Measurements from ENCODE around the gene PIEZO1.

The PIEZO1 gene

DNA sequence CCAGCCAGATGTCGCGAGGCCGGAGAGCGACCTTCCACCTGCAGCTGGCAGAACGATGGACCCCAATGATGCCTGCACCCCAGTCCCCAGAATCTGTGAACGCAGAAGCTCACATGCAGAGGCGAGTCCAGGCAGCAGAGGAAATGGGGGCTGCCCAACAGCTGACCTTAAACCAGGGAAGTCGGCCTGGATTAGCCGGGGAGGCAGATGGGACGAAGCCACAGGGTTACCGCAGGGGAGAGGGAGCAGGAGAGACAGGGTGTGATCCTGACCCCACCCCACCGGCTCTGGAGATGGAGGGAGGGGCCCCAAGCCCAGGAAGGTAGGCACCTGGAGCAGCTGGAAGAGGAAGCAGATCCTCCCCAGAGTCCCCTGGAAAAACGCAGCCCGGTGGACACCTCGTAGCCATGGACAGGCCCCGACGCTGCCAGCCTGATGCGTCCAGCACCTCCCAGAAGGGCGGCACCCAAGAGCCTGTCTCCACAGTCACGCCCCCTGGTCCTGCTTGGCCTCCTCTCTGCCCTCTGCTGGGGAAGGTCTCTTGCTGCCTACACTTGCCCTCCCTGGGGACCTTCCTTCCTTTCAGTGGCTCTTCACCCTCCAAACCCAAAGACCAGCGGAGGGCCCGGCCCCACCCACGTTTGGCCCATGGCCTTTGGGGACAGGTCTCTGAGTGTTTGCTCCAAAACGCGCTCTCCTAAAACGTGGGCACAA lies 37.3 kb downstream of the PIEZO1 start:
- DNase-seq: peak; percentile 31 to 48

DNA sequence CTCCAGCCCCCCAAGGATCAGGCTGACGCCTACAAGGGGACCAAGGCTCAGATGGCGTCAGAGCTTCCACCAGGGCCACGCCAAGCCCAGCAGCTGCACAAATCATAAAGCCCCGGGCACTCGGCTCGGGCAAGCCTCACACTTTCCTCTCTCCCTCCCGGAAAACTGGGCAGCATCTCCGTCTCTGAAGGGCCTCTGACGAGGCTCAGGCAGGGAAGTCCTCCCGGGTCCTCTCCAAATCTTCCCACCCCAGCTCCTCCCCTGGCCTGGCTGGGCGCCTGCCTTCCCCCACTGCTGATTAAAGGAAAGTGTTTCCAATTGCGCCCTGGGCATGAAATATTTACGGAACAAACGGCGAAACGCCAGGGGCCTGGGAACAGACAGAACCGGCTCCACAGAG lies 38.5 kb downstream of the PIEZO1 start:
- no peak for DNase-seq

- no peak for DNase-seq
Measured at GRCh38 chr16:88744577-88745521, 40.2 kb downstream of the PIEZO1 start.

- DNase-seq: peak; percentile 67 to 71
Measured at GRCh38 chr16:88743693-88744576, 41.1 kb downstream of the PIEZO1 start.

- no peak for DNase-seq
Measured at GRCh38 chr16:88742896-88743605, 42.0 kb downstream of the PIEZO1 start.

DNA sequence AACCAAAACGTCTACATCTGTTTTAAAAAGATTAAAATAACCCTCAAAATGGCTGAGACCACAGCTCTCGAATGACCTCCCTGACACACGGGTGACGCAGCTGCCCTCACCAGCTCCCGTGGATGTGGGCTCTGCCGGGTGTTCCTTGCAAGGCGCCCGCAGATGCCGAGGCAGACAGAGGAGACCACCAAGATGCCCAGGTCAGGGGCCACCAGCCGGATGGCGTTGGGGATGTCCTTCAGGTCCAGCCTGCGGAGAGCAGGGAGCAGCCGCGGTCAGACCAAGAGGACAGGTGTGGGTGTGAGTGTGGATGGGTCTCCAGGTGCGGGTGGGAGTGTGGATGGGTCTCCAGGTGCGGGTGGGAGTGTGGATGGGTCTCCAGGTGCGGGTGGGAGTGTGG lies 43.7 kb downstream of the PIEZO1 start:
- no peak for DNase-seq

GRCh38 chr16:88740727-88741055 lies 44.3 kb downstream of the PIEZO1 start:
- DNase-seq: no peak

GRCh38 chr16:88739977-88740726 lies 44.9 kb downstream of the PIEZO1 start:
- no peak for DNase-seq

DNA sequence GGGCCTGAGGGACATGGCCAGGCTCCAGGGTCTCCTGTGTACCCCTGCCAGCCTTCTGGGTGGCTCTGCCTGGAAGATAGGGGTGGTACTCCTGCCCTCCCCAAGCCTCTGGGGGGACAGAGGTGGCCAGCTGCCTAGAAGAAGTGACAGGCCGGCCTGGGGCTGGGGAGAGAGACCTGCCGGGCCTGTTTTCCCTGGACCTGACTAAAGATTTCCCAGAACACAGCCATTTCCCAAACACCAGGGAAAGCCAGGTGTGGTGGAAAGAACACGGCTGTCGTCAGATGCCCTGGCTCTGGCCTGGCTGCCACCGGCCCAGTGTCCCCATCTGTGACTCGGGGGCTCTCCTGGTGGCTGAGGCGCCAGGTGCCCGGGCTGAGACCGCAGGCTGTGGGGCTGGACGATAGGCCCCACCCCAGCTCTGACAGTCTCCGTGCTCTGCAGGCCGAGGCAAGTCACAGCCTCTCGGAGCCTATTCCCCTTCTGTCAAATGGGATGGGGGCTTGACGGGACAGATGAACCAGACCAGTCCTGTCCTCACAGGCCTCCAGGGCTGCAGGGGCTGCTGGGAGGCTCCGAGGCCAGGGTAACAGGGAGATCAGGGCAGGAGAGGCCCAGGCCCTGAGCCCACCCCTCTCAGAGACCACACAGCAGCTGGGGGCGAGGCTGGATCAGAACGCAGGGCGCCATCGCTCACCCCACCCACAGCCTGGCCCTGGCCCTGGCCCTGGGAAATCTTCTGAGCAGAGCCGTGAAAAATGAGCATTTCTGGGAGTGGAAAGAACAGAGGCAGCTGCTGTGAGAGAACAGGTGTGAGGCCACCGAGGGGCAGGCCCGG lies 45.7 kb downstream of the PIEZO1 start:
- no peak for DNase-seq

GRCh38 chr16:88738151-88739084 lies 46.6 kb downstream of the PIEZO1 start:
- no peak for DNase-seq

GRCh38 chr16:88737298-88738150 lies 47.5 kb downstream of the PIEZO1 start:
- peak; percentile 75 to 86 for DNase-seq

DNA sequence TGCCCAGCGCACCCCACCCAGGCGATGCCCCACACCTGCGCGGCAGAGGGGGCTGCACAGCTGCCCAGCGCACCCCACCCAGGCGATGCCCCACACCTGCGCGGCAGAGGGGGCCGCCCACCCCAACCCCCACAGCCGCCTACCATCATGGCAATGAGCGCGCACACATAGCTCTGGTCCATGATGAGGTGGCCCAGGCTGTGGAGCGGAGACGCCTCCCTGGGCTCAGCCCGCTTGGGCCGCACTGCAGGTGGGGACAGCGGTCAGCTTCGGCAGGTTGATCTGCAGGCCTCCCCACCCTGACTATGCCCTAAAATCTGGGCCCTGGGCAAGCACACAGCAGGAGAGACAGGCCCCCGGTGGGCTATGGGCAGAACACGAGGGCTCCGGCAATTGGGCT lies 48.5 kb downstream of the PIEZO1 start:
- no peak for DNase-seq

DNA sequence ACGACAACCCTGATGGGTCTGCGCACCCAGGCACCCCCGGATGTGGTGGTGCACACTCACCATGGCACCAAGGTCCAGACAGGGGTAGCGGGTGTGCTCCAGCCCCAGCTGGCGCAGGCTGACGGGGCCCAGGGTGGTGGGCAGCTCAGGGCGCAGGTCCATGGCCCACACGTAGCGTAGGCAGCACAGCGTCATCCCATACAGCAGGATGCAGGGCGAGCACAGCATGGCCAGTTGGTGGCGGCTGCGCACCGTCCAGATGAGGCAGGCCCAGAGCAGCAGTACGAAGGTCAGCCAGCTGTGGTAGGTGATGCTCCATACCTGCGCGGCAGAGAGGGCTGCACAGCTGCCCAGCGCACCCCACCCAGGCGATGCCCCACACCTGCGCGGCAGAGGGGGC lies 48.9 kb downstream of the PIEZO1 start:
- no peak for DNase-seq

DNA sequence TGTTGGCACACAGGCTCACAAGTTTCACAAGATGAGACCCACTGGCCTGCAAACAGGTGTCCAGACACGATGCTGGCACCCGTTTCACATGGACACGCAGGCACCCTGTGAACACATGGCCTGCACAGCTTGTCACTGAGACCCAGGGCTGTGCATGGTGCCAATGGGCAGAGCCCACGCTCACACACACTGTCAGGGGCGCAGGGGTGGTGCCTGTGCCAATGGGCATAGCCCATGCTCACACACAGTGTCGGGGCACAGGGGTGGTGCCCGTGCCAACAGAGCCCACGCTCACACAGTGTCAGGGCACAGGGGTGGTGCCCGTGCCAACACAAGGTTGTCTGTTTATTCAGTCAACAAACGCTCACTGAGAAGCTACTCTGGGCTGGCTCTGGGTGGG lies 49.4 kb downstream of the PIEZO1 start:
- DNase-seq: no peak

DNA sequence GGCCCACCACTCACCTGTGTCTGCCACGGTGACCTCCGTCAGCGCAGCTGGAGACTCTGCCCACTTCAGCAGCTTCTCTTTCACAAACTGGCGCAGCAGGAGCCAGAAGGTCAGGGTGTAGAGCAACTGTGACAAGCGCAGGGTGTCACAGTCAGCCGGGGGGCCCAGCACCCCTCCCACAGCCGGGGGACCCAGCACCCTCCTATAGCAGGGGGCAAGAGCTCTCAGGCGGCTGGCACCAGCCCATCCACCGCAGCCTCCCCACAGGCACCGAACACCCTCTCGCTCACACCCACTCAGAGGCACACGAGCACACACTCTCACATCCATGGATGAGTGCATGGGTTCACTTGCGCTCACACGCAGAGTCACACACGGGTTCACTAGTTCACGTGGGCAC lies 49.9 kb downstream of the PIEZO1 start:
- no peak for DNase-seq

DNA sequence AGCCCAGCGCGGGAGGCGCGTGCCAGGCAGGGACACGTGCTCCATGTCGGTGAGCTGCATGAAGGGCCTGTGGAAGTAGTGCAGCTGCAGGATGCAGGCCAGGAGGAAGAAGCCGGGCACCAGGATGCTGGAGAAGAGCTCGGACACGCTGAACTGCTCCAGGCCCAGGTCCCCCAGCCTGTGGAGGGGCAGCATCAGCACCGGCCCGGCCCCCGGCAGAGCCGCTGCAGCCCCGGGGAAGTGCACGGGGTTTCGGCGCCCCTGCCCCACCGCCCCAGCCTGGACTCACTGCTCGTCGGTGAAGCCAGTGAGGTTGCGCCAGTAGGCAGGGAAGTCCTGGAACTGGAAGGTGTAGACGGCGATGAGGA lies 50.7 kb downstream of the PIEZO1 start:
- no peak for DNase-seq

DNA sequence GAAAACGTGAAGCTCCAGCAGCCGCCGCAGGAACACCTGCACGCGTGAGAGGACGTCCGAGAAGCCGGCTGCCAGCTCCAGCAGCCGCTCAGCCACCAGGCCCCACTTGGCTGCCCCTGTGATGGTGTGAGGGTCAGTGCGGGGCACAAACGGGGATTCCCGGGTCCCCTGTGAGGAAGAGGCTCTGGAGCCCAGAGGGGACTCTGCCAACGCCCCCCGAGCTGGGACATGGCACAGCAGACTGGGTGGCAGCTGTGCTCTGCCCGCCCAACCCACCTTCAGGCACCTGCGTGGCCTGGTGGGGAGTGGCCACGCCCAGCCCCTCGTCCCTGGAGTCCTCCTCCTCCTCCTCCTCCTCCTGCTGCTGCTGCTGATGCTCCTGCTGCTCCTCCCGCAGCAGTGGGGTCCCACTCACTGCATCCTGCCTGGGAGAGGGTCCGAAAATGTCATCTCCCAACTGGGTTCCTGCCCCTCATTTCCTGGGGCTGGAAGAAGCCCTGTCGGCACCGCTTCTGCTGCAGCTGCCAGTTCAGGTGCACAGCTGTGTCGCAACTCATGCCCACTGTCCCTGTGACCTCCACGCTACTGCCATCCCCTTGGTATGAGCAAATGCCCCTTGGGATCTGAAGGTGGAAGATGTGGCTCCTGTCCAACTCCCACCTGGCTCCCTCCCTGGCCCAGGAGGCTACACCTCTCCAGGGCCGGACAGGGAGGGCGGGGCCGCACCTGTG lies 51.2 kb downstream of the PIEZO1 start:
- DNase-seq: no peak

DNA sequence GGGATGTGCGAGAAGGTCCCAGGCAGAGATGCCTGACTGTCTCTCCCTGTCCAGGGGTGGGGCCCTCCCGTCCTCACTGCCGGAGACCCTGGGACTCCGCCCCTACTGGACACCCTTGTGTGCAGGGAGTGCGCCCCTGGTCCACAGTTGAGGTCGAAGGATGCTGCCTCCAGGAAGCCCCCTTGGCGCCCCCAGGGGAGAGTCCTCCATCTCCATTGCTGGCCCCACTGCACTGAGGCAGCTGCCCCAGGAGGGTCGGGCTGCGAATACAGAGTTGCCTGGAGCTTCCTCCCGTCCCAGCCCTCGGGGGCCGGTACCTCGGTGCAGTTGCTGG lies 52.1 kb downstream of the PIEZO1 start:
- no peak for DNase-seq
